HepG2 (cell line): ENCODE data around the gene CERS1. TPM values are rescaled to one million over a fixed set of nuclear protein-coding genes. Genes with fewer than 3 reads are reported as not detected.

Experiments used
- ARID2 ChIP-seq: sonication (generic); formaldehyde crosslinking; IDR thresholded peaks from 2 replicates; pipeline ENCODE4 v1.8.1; 2022; ENCODE audit warnings: mild to moderate bottlenecking, missing genetic modification reagents, borderline replicate concordance
- CSRNP1 ChIP-seq: sonication (generic); formaldehyde crosslinking; IDR thresholded peaks from 2 replicates; pipeline ENCODE4 v1.8.1; 2023; ENCODE audit warnings: mild to moderate bottlenecking, missing genetic modification reagents
- DNMT1 ChIP-seq: sonication (generic); formaldehyde crosslinking; IDR thresholded peaks from 2 replicates; pipeline ENCODE4 v1.5.1; 2020; ENCODE audit warnings: mild to moderate bottlenecking, missing genetic modification reagents
- KDM1A ChIP-seq: IDR thresholded peaks from 2 replicates; pipeline ENCODE4 v1.6.1; 2016; ENCODE audit warnings: missing compliant biosample characterization
- KLF13 ChIP-seq: sonication (generic); formaldehyde crosslinking; IDR thresholded peaks from 2 replicates; pipeline ENCODE4 v1.4.0; 2020; ENCODE audit warnings: mild to moderate bottlenecking, missing genetic modification reagents
- MAF1 ChIP-seq: sonication (generic); formaldehyde crosslinking; IDR thresholded peaks from 2 replicates; pipeline ENCODE4 v1.5.0; 2020; ENCODE audit warnings: missing genetic modification reagents, borderline replicate concordance
- NFAT5 ChIP-seq: sonication (generic); formaldehyde crosslinking; IDR thresholded peaks from 2 replicates; pipeline ENCODE4 v1.4.0; 2020; ENCODE audit warnings: missing genetic modification reagents
- NFRKB ChIP-seq: fragments of 450-650 bp; IDR thresholded peaks from 2 replicates; pipeline ENCODE4 v1.6.1; 2017
- PAF1 ChIP-seq: IDR thresholded peaks from 2 replicates; pipeline ENCODE4 v1.6.1; 2016; ENCODE audit warnings: missing genetic modification reagents, missing compliant biosample characterization
- SKI ChIP-seq: fragments of 450-650 bp; IDR thresholded peaks from one replicate; pipeline ENCODE4 v1.6.1; 2018; ENCODE audit warnings: mild to moderate bottlenecking; ENCODE audit not compliant: partially characterized antibody
- SNAPC5 ChIP-seq: sonication (generic); formaldehyde crosslinking; IDR thresholded peaks from 2 replicates; pipeline ENCODE4 v1.8.1; 2023; ENCODE audit warnings: mild to moderate bottlenecking, missing genetic modification reagents, borderline replicate concordance
- SOX5 ChIP-seq: IDR thresholded peaks from 2 replicates; pipeline ENCODE4 v1.6.1; 2016; ENCODE audit warnings: borderline replicate concordance
- SP4 ChIP-seq: sonication (generic); formaldehyde crosslinking; IDR thresholded peaks from 2 replicates; pipeline ENCODE4 v1.8.1; 2023; ENCODE audit warnings: mild to moderate bottlenecking, missing genetic modification reagents
- STAT6 ChIP-seq: sonication (generic); formaldehyde crosslinking; IDR thresholded peaks from 2 replicates; pipeline ENCODE4 v1.4.0; 2020; ENCODE audit warnings: missing genetic modification reagents, mild to moderate bottlenecking, borderline replicate concordance
- ZBTB37 ChIP-seq: sonication (generic); formaldehyde crosslinking; IDR thresholded peaks from 2 replicates; pipeline ENCODE4 v1.4.0; 2020; ENCODE audit warnings: mild to moderate bottlenecking, missing genetic modification reagents
- ZNF644 ChIP-seq: IDR thresholded peaks from 2 replicates; pipeline ENCODE4 v1.6.1; 2016; ENCODE audit warnings: low read depth
- ZNF75D ChIP-seq: sonication (generic); formaldehyde crosslinking; IDR thresholded peaks from 2 replicates; pipeline ENCODE4 v1.8.1; 2023; ENCODE audit warnings: missing genetic modification reagents, mild to moderate bottlenecking, borderline replicate concordance
- ZNF816 ChIP-seq: sonication (generic); formaldehyde crosslinking; IDR thresholded peaks from 2 replicates; pipeline ENCODE4 v1.8.0; 2022; ENCODE audit warnings: missing genetic modification reagents, mild to moderate bottlenecking, borderline replicate concordance
- ZNF879 ChIP-seq: sonication (generic); formaldehyde crosslinking; IDR thresholded peaks from 2 replicates; pipeline ENCODE4 v1.8.1; 2023; ENCODE audit warnings: missing genetic modification reagents
- polyA plus RNA-seq, 8 experiments: library from polyadenylated mRNA; depleted of rRNA in 3 of 8; stranded (reverse) in 7 of 8; unstranded in 1 of 8; fragments of >200 nt; fragmentation: Illumina TruSeq in 4 of 8; extraction: Trizol in 4 of 8; gene quantifications; 2 replicates each; pipeline versions ENCODE4 v1.2.1 to v1.2.3, GENCODE V29; 2011 to 2016; ENCODE audit warnings: low read depth in 4 of 8, missing spikeins in 1 of 8, mixed read lengths in 1 of 8; ENCODE audit not compliant: insufficient read depth in 1 of 8
- total RNA-seq, 5 experiments: library from RNA; depleted of rRNA; stranded (reverse); fragments of >200 nt; fragmentation: Illumina TruSeq; extraction: Trizol; gene quantifications; 2 replicates each; pipeline ENCODE4 v1.2.3, GENCODE V29; 2016; ENCODE audit warnings: low read depth in 1 of 5

Gene CERS1
- total and polyA plus RNA-seq, 2 of the 13 experiments (the other 11 are each of a cell fraction or from before 2014, with no cell fraction given), result 4.6 to 9.8 TPM

GRCh38 chr19:18839465-18840287 is 56.3 kb downstream of the CERS1 start (continued):
- peak; percentile 57; the same call in 1 of the 2 replicates for TF ChIP-seq DNMT1
- TF ChIP-seq ARID2 (CRISPR knock-in tag), result no peak
- no peak for TF ChIP-seq KDM1A (CRISPR knock-in tag)
- no peak for TF ChIP-seq NFRKB
- TF ChIP-seq SP4 (CRISPR knock-in tag), result peak; percentile 77
- TF ChIP-seq ZBTB37 (CRISPR knock-in tag), result no peak
- peak; percentile 85 for TF ChIP-seq SOX5 (CRISPR knock-in tag)
- TF ChIP-seq STAT6 (CRISPR knock-in tag), result peak; percentile 87; the same call in 1 of the 2 replicates
- no peak for TF ChIP-seq SNAPC5 (CRISPR knock-in tag)
- TF ChIP-seq CSRNP1 (CRISPR knock-in tag), result no peak
- TF ChIP-seq ZNF75D (CRISPR knock-in tag), result no peak
- TF ChIP-seq SKI, result peak; percentile 72
- TF ChIP-seq KLF13, result no peak
- TF ChIP-seq ZNF879, result no peak
- 0 out of 2 replicates have a peak, but pooled peaks have one; percentile 49 for TF ChIP-seq NFAT5 (CRISPR knock-in tag)
- TF ChIP-seq MAF1 (CRISPR knock-in tag), result no peak
- no peak for TF ChIP-seq PAF1 (CRISPR knock-in tag)
- peak; percentile 81 for TF ChIP-seq ZNF644
- peak; percentile 93 for TF ChIP-seq ZNF816
